Aorta (tissue), 5 donors: ENCODE results near the gene CDC5L. TPM values are rescaled to one million over a fixed set of nuclear protein-coding genes. Genes with fewer than 3 reads are reported as not detected.

ENCODE experiments used
- ATAC-seq: fragments of 200-7000 bp; cut with Tn5 transposase; one replicate; pipeline ENCODE4 v1.9.1; 2022; ENCODE audit warnings: moderate library complexity; ENCODE audit not compliant: low FRiP score
- DNase-seq, 2 donors: peaks; one replicate each; pipeline ENCODE4 v3.0.0-alpha.2; 2020
- H3K27ac ChIP-seq, 2 donors: one replicate each; pipeline ENCODE4 v1.5.1; 2013; ENCODE audit warnings: low read length in 2 of 2, mild to moderate bottlenecking in 2 of 2, moderate library complexity in 2 of 2, control low read depth in 1 of 2, inconsistent platforms in 1 of 2, low read depth in 1 of 2
- H3K27me3 ChIP-seq, 2 donors: one replicate each; pipeline ENCODE4 v1.6.1; 2013; ENCODE audit warnings: control low read depth in 1 of 2, low read length in 1 of 2, mild to moderate bottlenecking in 1 of 2, moderate library complexity in 1 of 2; ENCODE audit not compliant: insufficient read depth in 2 of 2, control insufficient read depth in 1 of 2
- H3K36me3 ChIP-seq, 2 donors: one replicate each; pipeline ENCODE4 v1.6.1; 2013; ENCODE audit warnings: control low read depth in 1 of 2, low read length in 1 of 2, mild to moderate bottlenecking in 1 of 2; ENCODE audit not compliant: insufficient read depth in 2 of 2, control insufficient read depth in 1 of 2
- H3K4me1 ChIP-seq, 2 donors: one replicate each; pipeline ENCODE4 v1.6.1; 2013; ENCODE audit warnings: low read length in 2 of 2, control low read depth in 1 of 2, mild to moderate bottlenecking in 1 of 2, moderate library complexity in 1 of 2; ENCODE audit not compliant: insufficient read depth in 2 of 2, control insufficient read depth in 1 of 2
- H3K4me3 ChIP-seq, 2 donors: one replicate each; pipeline ENCODE4 v1.5.1; 2013; ENCODE audit warnings: low read length in 2 of 2, control low read depth in 1 of 2, mild to moderate bottlenecking in 1 of 2
- H3K9me3 ChIP-seq: one replicate; pipeline ENCODE4 v1.6.1; 2013; ENCODE audit warnings: mild to moderate bottlenecking, low read length; ENCODE audit not compliant: control insufficient read depth
- WGBS, 2 donors: extraction: QIAGEN DNeasy Blood & Tissue Kit; methylation state at CpG; one replicate each; pipeline ENCODE4 v1.1.7; 2013; 5-methylcytosine and 5-hydroxymethylcytosine counted together
- intact Hi-C, 2 donors: fragments of 100-400 bp; cut with DNase I; formaldehyde crosslinking; loops; one replicate each; pipeline versions ENCODE4 v1.14.2 to v1.15.0; 2022
- polyA plus RNA-seq, 2 donors: library from polyadenylated mRNA; stranded (reverse); fragments of 200-250 nt; gene quantifications; one replicate each; pipeline ENCODE4 v1.2.3, GENCODE V29; 2013
- total RNA-seq, 2 donors: library from RNA; stranded (reverse); fragmentation: NEBNext Ultra II Directional; extraction: Animal tissue kit (Norgen Biotek cat#: 25700); gene quantifications; one replicate each; pipeline ENCODE4 v1.2.1, GENCODE V29; 2021
- donor health status: healthy with polysubstance abuse.
- donor health status: Bipolar disorder and iron deficiency.
- donor health status: DM: no; HTN: no; CAD: no.
- donor health status: DM: no; HTN: no; CAD: no.
- donor health status: DM: yes; HTN: yes; CAD: no.

The CDC5L gene
- total and polyA plus RNA-seq, 4 donors, result 7.0 to 22.6 (median 13.9) TPM

DNA sequence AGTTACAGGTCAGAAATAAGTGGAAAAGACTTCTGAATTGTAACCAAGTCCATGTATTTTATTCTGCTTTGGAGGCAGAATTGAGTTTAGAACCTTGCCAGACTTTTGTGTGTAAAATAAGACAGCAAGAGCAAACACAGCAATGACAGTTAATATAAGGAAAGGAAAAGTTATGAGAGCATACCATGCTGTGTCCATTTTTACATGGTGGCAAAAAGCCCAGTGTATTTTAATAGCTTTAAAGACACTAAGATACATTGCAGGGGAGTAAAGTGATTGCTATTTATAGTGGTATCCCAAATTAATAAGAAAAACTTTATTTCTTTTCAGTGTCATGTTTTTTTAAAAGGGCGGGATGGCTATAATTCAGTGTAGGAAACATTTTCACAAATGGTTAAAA is 45.2 kb downstream of the CDC5L start:
- no peaks in the 10 kb centered on the region for H3K9me3 ChIP-seq
- H3K36me3 ChIP-seq, result no peaks in the 10 kb centered on the region
- no peak for ATAC-seq
- intact Hi-C loops, result no loop called here
- H3K4me3 ChIP-seq, result no peak overlapping the region
- H3K27ac ChIP-seq, result no peak overlapping the region
- 28 to 34% methylated on average over 1 of the region's 1 CpG for WGBS, 2 donors
- DNase-seq, result no peak
- H3K27me3 ChIP-seq, result no peaks in the 10 kb centered on the region
- H3K4me1 ChIP-seq, result peaks cover 0 to 3% of the 10 kb centered on the region in 2 donors

DNA sequence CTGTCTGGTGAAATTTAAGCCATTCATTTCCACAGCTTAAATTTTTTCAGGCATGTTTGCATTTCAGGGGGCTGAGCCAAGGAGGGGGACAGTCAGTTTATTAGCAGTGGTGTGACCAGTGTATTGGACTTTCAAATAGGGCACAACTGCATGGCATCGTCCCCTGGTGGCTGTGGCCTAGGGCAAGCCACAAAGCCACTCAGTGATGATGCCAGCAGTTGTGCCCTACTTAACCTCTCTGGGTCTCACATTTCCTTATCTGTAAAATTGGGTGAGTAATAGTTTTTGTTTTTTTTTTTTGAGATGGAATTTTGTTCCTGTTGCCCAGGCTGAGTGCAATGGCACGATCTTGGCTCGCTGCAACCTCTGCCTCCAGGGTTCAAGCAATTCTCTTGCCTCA is 48.0 kb downstream of the CDC5L start:
- intact Hi-C loops, result no loop called here
- no peaks in the 10 kb centered on the region for H3K9me3 ChIP-seq
- no peak overlapping the region for H3K4me3 ChIP-seq
- no peak overlapping the region for H3K27ac ChIP-seq
- no peaks in the 10 kb centered on the region for H3K27me3 ChIP-seq
- no peak for ATAC-seq
- no peak for DNase-seq
- peaks cover 1 to 8% of the 10 kb centered on the region in 2 donors for H3K4me1 ChIP-seq
- H3K36me3 ChIP-seq, result no peaks in the 10 kb centered on the region
- 53 to 66% methylated on average over 3 of the region's 3 CpGs for WGBS, 2 donors

DNA sequence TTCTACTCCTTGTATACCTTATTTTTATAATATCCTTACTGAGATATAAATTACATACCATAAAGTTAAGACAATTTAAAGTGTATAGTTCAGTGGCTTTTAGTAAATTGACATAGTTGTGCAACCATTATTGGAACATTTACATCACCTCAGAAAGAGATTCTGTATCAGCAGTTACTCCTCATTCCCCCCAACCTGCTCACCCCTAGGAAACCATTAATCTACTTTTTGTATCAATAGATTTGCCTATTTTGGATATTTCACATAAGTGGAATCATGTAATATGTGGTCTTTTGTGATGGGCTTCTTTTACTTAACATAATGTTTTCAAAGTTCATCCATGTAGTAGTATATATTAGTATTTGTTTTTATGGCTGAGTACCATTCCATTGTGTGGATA is 51.3 kb downstream of the CDC5L start:
- H3K9me3 ChIP-seq, result no peaks in the 10 kb centered on the region
- intact Hi-C loops, result no loop called here
- no peaks in the 10 kb centered on the region for H3K36me3 ChIP-seq
- no peak overlapping the region for H3K27ac ChIP-seq
- no peak for ATAC-seq
- H3K27me3 ChIP-seq, result no peaks in the 10 kb centered on the region
- peaks cover 1 to 7% of the 10 kb centered on the region in 2 donors for H3K4me1 ChIP-seq
- no peak overlapping the region for H3K4me3 ChIP-seq
- no peak for DNase-seq

DNA sequence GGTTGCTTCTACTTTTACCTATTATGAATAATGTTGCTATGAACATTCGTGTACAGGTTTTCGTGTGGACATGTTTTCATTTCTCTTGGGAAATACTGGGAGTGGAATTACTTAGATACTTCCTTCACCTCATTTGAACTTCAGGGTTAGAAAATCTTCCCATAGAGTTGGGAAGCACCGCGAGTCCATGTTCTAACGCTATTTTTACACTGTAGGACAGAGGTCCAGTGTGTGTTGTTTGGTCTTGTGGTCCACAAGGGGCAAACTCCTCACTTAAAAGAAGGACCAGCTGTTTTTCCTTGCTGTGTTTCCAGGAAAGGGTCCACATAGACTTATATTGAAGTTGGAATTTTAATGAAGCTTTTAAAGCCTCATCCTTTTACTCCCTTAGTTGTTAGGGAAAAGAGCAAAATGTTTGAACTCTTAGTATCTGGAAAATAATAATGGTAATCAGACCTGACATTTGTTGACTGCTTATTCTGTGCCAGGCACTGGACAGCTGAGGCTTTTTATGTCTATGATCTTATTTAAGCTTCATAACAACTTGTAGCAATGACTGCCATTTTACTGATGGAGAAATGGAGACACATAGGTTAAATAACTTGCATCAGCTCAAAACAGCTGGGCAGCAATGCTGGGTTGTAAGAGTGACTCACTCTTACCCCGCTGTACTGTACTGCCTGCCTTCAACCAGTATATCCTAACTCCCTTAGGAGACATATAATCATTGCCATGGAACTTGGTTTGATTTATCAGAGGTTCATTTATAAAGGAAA is 52.0 kb downstream of the CDC5L start:
- ATAC-seq, result no peak
- Histone ChIP-seq H3K4me3 (no peak overlapping the region), H3K9me3 (no peaks in the 10 kb centered on the region), H3K27ac (no peak overlapping the region), H3K4me1 (peaks cover 1 to 5% of the 10 kb centered on the region in 2 donors), H3K27me3 (no peaks in the 10 kb centered on the region), H3K36me3 (no peaks in the 10 kb centered on the region)
- intact Hi-C loops, result no loop called here
- 68 to 76% methylated on average over 6 of the region's 6 CpGs for WGBS, 2 donors
- no peak for DNase-seq

DNA sequence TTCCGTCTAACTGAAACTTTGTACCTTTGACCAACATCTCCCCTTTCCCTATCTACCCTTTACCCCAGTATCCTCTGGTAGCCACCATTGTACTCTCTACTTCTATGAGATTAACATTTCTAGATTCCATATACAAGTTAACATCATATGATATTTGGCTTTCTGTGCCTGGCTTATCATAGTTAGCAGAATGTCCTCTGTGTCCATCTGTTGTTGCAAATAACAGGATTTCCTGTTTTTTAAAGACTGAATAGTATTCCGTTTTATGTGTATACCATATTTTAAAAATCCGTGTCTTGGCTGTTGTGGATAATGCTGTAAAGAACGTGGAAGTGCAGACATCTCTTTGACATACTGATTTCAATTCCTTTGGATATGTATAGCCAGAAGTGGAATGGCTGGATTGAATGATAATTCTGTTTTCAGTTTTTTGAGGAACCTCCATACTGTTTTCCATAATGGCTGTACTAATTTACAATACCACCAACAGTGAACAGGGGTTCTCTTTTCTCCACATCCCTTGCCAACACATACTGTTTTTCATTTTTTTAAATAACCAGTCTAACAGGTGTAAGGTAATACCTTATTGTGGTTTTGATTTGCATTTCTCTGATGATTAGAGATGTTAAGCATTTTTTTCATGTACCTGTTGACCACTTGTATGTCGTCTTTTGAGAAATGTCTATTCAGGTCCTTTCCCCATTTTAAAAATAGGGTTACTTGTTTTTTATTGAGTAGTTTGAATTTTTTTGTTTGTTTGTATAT is 53.8 kb downstream of the CDC5L start:
- Histone ChIP-seq H3K27ac (no peak overlapping the region), H3K36me3 (peaks cover 0 to 3% of the 10 kb centered on the region in 2 donors), H3K4me1 (peaks cover 1 to 5% of the 10 kb centered on the region in 2 donors), H3K4me3 (no peak overlapping the region), H3K27me3 (no peaks in the 10 kb centered on the region), H3K9me3 (no peaks in the 10 kb centered on the region)
- no peak for DNase-seq
- intact Hi-C loops, result no loop called here
- 97 to 98% methylated on average over 5 of the region's 5 CpGs for WGBS, 2 donors
- ATAC-seq, result no peak

DNA sequence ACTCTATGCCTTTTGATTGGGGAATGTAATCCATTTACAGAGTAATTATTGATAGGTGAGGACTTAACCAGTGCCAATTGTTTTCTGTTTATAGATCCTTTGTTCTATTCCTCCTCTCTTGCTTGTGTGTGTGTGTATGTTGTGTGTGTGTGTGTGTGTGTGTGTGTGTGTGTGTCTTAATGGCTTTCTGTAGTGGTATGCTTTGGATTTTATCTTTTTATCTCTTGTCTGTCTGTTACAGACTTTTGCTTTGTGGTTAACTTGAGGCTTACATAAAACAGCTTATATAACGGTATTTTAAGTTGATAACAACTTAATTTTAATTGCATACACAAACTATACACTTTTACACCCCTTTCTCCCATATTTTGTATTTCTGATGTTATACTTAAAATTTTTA is 54.7 kb downstream of the CDC5L start:
- Histone ChIP-seq H3K4me1 (peaks cover 1 to 5% of the 10 kb centered on the region in 2 donors), H3K9me3 (no peaks in the 10 kb centered on the region), H3K36me3 (peaks cover 0 to 3% of the 10 kb centered on the region in 2 donors), H3K4me3 (no peak overlapping the region), H3K27ac (no peak overlapping the region), H3K27me3 (no peaks in the 10 kb centered on the region)
- DNase-seq (no peak), ATAC-seq (no peak)
- WGBS, 2 donors, result 98 to 100% methylated on average over 1 of the region's 1 CpG
- intact Hi-C loops, result no loop called here

DNA sequence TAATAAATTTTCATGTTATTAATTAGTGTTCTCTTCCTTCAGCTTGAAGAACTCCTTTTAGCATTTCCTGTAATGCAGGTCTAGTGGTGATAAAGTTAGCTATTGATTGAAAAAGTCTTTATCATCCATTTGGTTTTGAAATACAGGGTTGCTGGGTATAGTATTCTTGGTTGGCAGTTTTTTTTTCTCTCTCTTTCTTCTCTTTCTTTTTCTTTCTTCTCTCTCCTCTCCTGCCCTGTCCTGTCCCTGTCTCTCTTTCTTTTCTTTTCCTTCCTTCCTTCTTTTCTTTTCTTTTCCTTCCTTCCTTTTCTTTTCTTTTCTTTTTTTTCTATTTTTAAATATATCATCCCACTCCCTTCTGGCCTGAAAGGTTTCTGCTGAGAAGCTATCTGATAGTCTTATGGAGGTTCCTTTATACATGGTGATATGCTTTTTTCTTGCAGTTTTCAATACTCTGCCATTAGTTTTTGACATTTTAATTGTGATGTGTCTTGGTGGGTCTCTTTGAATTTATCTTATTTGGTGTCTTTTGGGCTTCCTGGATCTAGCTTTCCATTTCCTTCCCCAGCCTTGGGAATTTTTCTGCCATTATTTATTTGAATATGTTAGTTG is 55.4 kb downstream of the CDC5L start:
- Histone ChIP-seq H3K9me3 (no peaks in the 10 kb centered on the region), H3K4me3 (no peak overlapping the region), H3K27ac (no peak overlapping the region), H3K27me3 (no peaks in the 10 kb centered on the region), H3K36me3 (peaks cover 2 to 3% of the 10 kb centered on the region in 2 donors), H3K4me1 (peaks cover 1 to 5% of the 10 kb centered on the region in 2 donors)
- intact Hi-C loops, result no loop called here
- ATAC-seq (no peak), DNase-seq (no peak)

DNA sequence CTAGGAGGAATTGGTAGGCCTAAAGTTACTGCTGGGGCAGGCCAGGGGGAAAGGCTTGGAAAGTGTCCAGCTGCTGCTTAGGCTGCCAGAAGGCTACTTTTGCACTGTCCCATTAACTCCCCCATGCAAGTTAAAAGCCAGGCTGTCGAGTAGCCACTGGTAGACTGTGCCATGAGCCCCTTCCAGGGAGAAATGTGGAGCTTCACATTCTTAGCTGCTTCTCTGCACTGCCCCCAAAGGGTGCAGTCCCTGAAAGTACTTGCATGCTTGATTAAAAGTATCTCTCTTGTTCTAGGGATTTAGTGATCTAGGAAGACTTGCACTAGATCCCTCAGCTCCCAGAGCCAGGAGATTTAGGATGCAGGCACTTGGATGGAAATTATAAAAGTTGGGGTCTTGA is 57.3 kb downstream of the CDC5L start:
- H3K4me1 ChIP-seq, result no peaks in the 10 kb centered on the region
- H3K27me3 ChIP-seq, result no peaks in the 10 kb centered on the region
- 39 to 63% methylated on average over 1 of the region's 1 CpG for WGBS, 2 donors
- no peak overlapping the region for H3K27ac ChIP-seq
- no peak for ATAC-seq
- no peak overlapping the region for H3K4me3 ChIP-seq
- intact Hi-C loops, result no loop called here
- DNase-seq, result no peak
- no peaks in the 10 kb centered on the region for H3K9me3 ChIP-seq
- H3K36me3 ChIP-seq, result peaks cover 3 to 4% of the 10 kb centered on the region in 2 donors
